HEK293T (cell line): ENCODE results near the gene OTC.

Source experiments
- BHLHE40 ChIP-seq: fragments of 450-650 bp; IDR thresholded peaks from 2 replicates; pipeline ENCODE4 v1.6.1; 2016; ENCODE audit warnings: mild to moderate bottlenecking, moderate library complexity, borderline replicate concordance
- FOXA1 ChIP-seq: fragments of 450-650 bp; IDR thresholded peaks from 2 replicates; pipeline ENCODE4 v1.6.1; 2016; ENCODE audit warnings: mild to moderate bottlenecking
- SP1 ChIP-seq: fragments of 450-650 bp; IDR thresholded peaks from 2 replicates; pipeline ENCODE4 v1.6.1; 2017
- SUZ12 ChIP-seq: fragments of 450-650 bp; IDR thresholded peaks from 2 replicates; pipeline ENCODE4 v1.6.1; 2016; ENCODE audit warnings: mild to moderate bottlenecking

- no peak for TF ChIP-seq SP1
- TF ChIP-seq FOXA1, result no peak
- TF ChIP-seq SUZ12, result no peak
- no peak for TF ChIP-seq BHLHE40
Observed at GRCh38 chrX:38347136-38347535, 5.3 kb upstream of the OTC start.
